Fibroblast of pulmonary artery (primary cell): ENCODE results near the gene ASCL5.

ENCODE experiments used
- DNase-seq: peaks from one replicate; pipeline ENCODE4 v3.0.0-alpha.2; 2010; ENCODE audit warnings: low read depth
- H3K4me3 ChIP-seq: replicated peaks from 2 replicates; pipeline ENCODE4 v1.5.1; 2011; ENCODE audit warnings: low read depth, mild to moderate bottlenecking, control low read depth, low read length, moderate library complexity
- CTCF ChIP-seq: IDR thresholded peaks from 2 replicates; pipeline ENCODE4 v1.5.1; 2011; ENCODE audit warnings: mild to moderate bottlenecking, control low read depth, low read length, inconsistent platforms; ENCODE audit errors: missing control alignments

Gene ASCL5

GRCh38 chr1:201157949-201158348 is 31.0 kb upstream of the ASCL5 start:
- H3K4me3 ChIP-seq = no peak overlapping the region
- no peak for TF ChIP-seq CTCF
- DNase-seq = no peak

- no peak for TF ChIP-seq CTCF
Measured at GRCh38 chr1:201156819-201157218, 29.8 kb upstream of the ASCL5 start.

DNA sequence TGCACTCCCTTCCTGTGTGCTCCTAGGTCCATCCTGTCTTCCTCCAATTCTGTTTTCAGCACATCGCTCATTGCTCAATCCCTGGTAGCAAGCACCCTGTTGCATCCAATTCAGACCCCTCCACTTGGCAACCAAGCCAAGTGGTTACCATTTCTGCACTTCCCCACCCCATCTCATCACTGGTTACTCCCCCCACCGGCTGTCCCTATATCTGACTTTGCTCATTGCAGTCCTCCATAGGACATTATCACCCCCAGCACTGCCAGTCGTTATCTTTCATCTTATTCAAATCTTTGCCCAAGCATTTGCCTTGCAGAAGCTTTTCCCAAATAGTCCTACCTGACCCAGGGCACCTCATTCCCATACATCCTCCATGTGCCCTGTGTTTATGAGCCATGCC is 29.4 kb upstream of the ASCL5 start:
- H3K4me3 ChIP-seq = no peak overlapping the region
- no peak for TF ChIP-seq CTCF
- no peak for DNase-seq

More at GRCh38 chr1:201156819-201157218, 29.8 kb upstream of the ASCL5 start:
- no peak overlapping the region for H3K4me3 ChIP-seq
- DNase-seq = no peak

- TF ChIP-seq CTCF = no peak
- no peak overlapping the region for H3K4me3 ChIP-seq
- no peak for DNase-seq
Measured at GRCh38 chr1:201155354-201155753, 28.4 kb upstream of the ASCL5 start.

GRCh38 chr1:201154389-201155165 is 27.6 kb upstream of the ASCL5 start, which contains the start of gene TMEM9:
TMEM9 (minus strand) TSS chr1:201154474; CDS start chr1:201153923, 551 bp downstream.
- no peak for TF ChIP-seq CTCF
- peak within 1 kb of the TSS; percentile 78 for H3K4me3 ChIP-seq
- DNase-seq = peak; percentile 94

- H3K4me3 ChIP-seq = peak overlapping the region; percentile 78
- DNase-seq = no peak
- TF ChIP-seq CTCF = no peak
Measured at GRCh38 chr1:201153474-201154388, 26.7 kb upstream of the ASCL5 start.
